HG02938 (cell line): Measurements from ENCODE around the gene HCRT.
"Not testable (repeated sequence)": the region's sequence is repeated elsewhere in the genome, so short reads cannot be mapped to it uniquely, and the experiment has no call there.

Experiments used
- ATAC-seq: cut with Tn5 transposase; IDR thresholded peaks from one replicate; pipeline ENCODE4 v1.9.1; 2021; ENCODE audit warnings: mild to moderate bottlenecking, moderate library complexity; ENCODE audit not compliant: unreplicated experiment

The HCRT gene

GRCh38 chr17:42198897-42199296, 13.6 kb upstream of the HCRT start:
- ATAC-seq = no peak

GRCh38 chr17:42197564-42198156, 12.4 kb upstream of the HCRT start:
- ATAC-seq = no peak

GRCh38 chr17:42193969-42194899, 9.0 kb upstream of the HCRT start, which contains the start of gene GHDC:
Gene GHDC, minus strand, starts transcription at chr17:42194494. Its CDS starts 913 bp downstream, at chr17:42193581.
- ATAC-seq = no peak

DNA sequence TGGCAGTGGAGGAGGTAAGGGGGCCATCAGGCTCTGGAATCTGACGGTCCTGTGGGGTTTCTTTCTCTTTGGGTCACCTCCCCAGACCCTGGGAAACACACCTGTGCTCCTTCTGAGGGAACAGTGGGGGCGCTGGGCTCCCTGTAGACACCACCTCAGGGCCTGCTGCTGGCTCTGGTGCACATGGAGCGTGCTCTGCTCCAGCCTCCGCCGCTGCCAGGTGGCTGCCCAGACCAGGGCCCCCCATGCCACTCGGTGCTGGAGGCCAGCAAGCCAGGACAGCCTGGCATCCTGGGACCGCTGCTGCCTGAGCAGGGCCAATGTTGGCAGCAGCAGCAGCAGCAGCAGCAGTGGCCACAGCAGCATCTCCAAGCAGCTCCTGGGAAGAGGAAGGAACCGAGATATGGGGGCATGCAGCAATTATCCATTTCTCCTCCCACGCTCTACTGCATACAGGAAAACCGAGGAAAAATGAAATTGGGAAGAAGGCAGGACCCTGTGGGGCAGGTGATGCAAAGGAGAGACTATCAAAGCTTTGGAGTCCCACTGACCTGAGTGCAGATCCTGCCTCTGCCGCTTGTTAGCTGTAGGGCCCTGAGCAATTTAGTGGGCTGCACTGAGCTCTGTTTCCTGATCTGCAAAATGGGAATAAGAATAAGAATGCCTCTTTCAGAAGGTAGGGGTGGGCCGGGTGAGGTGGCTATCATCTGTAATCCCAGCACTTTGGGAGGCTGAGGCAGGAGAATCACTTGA, 8.1 kb upstream of the HCRT start:
- ATAC-seq = no peak

GRCh38 chr17:42192189-42193126, 7.2 kb upstream of the HCRT start:
- no peak for ATAC-seq

GRCh38 chr17:42191275-42191608, 6.0 kb upstream of the HCRT start:
- ATAC-seq = no peak

DNA sequence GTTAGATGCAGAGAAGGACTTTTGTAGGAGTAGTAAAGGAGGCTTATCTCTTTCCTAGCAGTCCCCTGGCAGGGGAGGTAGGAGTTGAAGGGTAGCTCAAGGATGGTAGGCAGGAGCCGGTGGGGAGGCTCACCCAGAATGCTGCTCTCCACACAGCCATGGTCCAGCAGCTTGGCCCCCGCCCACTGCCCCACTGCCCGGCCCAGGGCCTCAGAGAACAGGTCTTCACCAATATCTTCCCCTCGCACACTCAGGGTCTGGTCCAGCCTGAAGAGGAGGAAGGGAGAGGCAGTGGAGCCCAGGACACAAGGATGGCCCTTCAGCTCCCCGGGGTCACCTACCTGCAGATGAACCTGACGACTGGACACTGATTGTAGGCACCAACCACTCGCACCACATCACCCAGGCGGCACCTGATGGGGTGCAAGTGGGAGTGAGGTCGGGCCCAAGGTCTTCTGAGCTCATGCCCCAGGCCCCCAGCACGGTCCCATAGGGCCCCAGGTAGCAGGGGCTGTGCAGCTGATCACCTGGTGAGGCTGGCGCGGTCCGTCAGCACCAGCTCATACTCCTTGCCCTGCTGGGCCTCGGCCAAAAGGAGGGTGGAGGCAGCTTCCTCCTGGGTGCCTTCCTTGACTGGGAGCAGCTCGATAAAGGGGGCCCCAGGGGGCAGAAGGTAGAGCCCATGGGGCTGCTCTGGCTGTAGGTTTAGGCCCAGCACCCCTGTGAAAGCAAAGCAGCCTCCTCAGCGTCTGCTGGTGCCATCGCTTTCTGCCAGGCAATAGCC, 5.4 kb upstream of the HCRT start:
- no peak for ATAC-seq

DNA sequence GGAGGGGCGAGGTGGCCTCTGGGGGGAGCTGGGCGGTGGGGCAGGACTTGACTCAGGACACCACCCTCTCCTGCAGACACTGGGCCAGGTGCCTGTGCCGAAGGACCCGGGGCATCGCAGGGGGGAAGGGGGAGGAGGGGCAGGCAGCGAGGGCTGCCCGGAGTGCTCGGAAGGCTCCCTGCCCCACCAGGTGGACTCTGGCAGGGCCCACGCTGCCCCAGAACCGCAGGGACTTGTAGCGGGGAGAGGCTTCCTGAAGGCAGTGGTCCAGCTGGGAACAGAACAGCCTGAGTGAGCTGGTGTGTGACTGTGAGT, 4.4 kb upstream of the HCRT start:
- ATAC-seq = no peak

- ATAC-seq = no peak
Observed at GRCh38 chr17:42188749-42189650, 3.7 kb upstream of the HCRT start.

DNA sequence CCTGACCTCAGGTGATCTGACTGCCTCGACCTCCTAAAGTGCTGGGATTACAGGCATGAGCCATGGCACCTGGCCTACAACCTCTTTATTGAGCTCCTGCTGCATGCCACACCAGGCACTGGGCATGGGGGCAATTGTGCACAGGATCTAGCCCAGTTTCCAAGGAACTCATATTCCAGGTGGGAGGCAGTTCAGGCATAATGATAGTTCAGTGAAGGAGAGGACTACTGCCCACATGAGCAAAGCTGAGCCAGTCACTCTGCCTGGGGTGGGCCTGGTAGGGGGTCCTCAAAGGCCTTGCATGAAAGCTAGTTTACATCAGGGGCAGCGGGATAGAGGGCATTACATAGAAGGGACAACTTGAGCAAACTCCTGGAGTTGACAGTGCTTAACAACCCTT, 2.6 kb upstream of the HCRT start:
- no peak for ATAC-seq

DNA sequence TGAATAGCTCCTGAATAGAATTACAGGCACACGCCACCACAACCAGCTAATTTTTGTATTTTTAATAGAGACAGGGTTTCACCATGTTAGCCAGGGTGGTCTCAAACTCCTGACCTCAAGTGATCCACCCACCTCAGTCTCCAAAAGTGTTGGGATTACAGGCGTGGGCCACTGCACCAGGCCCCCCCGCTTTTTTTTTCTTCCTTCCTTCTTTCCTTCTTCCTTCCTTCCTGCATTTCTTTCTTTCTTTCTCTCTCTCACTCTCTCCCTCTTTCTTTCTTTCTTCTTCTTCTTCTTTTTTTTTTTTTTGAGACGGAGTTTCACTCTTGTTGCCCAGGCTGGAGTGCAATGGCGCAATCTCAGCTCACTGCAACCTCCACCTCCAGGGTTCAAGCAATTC, 939 bp upstream of the HCRT start:
- not testable (repeated sequence) for ATAC-seq

GRCh38 chr17:42185621-42185930, 324 bp upstream of the HCRT start:
- no peak for ATAC-seq

DNA sequence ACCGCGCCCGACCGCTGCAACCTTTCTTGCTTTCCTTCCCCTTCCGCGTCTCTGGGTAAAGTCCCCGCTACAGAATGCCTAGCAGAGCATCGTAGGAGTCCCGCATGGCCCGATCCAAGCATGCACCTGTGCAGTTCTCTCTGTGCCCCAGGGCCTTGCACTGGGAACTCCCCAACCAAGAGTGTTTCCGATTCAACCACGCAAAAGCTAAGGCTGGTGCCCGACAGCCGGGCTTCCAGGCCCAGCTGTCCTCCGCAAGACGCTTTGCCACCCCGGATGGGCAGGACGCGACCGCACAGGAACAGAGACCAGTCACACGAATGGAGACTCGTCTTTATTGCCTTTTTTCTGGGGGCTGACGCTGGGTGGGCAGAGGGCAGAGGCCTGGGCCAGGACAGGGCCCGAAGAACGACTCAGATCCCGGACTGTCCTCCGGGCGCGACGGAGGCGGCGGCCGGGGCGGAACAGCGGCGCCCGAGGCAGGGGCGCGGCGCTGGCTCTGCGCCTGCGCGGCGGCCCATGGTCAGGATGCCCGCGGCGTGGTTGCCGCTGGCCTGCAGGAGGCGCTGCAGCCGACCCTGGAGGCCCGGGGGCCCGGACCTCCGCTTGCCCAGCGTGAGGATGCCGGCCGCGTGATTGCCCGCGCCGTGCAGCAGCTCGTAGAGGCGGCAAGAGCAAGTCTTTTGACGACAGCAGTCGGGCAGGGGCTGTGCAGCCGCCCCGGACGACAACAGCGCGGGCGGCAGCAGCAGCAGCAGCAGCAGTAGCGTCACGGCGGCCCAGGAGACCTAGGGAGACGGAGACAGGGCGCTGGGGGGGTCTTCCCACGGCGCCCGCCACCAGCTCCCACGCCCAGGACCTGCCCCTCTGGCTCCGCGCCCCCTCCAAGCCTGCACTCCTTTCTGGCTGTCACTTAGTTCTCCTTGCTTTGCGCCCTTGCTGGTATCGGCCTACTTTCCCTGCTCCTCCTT, 1.2 kb downstream of the HCRT start:
- no peak for ATAC-seq

GRCh38 chr17:42182927-42183734, 2.1 kb downstream of the HCRT start:
- no peak for ATAC-seq

DNA sequence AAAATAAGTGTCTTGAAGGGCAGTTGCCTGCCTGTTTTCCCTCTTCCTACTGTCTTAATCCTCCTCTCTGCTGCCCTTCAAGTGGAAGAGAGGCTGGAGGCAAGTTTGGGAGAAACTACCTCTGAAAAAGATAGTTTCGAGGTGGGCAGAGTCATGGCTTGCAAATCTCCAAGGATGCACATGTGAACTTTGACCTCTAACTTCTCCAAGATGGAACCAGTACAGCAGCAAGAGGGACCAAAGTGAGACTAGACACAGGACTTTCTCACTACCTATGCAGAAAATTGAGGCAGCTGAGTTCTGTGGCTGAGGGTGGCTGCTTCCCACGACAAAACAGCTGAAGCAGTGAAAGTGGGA, 3.4 kb downstream of the HCRT start:
- no peak for ATAC-seq

DNA sequence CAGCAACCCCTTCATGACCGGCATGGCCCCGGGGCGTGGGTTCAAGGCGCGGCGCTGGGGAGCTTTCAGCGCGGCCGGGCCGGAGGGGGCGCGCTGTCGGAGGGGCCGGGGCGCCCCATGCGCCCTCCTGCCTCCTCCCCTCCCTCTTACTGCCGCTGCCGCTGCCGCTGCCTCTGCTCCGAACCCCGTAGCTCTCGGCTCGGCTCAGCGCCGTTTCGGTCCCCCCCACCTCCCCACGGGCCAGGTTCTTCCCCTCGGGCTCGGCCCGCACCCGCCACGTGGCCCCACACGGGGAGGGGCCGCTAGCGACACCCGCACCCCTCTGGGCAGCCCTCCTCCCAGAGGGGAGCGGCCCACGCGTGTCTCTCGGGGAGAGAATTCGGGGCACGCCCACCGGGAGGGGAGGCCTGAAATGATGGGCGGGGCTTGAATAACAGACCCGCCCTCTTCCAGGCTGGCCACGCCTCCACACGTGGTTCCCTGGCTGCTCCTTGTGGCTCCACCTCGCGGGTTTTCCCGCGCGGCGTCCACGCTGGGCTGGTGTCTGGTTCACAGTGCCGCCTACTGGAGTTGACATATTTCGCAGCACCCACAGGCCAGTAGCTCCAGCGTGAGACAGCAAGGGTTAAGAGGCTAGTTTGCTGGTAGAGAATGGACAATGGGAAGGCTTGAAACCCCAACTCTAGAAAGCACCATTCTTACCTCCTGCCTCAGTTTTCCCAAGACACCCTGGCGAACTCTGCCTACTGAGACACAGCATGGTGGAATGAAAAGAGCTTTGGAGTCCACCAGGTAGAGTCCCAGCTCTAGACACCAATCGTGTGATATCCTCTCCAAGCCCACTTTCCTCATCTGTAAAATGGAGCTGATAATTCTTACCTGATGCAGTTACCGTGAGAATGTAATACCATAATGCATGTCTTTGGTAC, 4.1 kb downstream of the HCRT start, which contains the start of gene KCNH4:
TSS of gene KCNH4 (minus strand) at position 221 of the 929 bp plus-strand sequence. CDS start at position 24, 197 bp downstream.
- no peak for ATAC-seq
